ENCODE data around the gene ANKRD12.

DNA sequence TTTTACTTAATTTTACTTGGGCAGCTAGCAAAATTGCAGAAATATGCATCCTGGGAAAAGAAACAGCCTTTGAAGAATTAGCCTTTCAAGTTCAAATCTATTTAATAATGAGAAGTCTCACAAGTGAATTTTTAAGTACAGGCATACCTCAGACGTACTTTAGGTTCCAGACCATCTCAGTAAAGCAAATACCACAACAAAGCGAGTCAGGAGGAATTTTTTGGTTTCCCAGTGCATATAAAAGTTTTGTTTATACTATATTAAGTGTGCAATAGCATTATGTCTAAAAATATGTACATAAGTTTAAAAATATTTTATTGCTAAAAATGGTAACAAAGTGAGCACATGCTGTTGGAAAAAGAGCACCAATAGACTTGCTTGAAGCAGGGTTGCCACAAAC is 147.2 kb downstream of the ANKRD12 start:
- no peak for TF ChIP-seq POLR2A (IDR thresholded peaks at IDR 0.05)
- no peak for TF ChIP-seq CTCF (IDR thresholded peaks at IDR 0.05)

Data from heart left ventricle (tissue), 13 donors.